ENCODE data around the gene COQ2. TPM values are rescaled to one million over a fixed set of nuclear protein-coding genes. Genes with fewer than 3 reads are reported as not detected.

The COQ2 gene
- total RNA-seq, 1 experiment from 2014 or later: 23.8 TPM

DNA sequence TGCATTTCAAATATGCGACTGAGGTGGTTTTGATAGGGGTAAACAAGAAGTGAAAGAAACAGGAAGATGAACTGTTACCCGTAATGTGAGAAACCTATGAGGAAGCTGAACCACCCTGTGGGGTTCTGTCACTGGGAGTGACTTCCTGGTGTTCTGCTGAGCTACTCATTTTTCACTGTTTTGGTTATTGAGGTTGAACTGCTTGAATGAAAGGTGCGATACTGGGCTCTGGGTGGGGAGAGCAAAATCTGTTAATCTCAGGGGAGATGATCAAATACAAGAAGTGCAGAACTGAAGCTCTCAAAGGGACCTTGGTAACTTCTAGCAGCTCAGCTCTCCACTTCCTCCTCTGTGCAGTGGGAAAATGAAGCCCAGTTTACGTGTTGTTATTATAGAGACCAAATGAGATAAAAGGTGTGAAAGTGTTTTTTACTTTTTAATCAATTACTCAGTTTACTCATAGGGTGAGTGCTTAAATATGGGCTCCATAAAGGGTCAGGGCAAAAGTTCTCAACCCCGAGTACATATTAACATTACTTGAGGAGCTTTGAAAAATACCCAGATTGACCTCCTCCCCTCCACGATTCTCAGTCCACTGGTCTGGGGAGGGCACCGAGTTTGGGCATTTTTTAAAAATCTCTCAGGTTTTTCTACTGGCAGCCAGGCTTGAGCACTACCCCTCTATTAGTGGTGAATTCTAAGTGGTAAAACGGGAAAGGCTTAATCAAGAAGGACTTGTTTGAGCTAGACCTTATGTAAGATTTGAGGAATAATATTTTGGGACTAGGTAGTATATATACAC, 66.7 kb downstream of the COQ2 start:
- Histone ChIP-seq H3K9ac (ENCODE audit: low read length) (no peak overlapping the region), H2AFZ (ENCODE audit: low read length) (no peak overlapping the region), H3K27me3 (ENCODE audit: low read length) (no peaks in the 10 kb centered on the region), H3K36me3 (ENCODE audit: low read depth, low read length) (no peaks in the 10 kb centered on the region), H3K4me1 (ENCODE audit: insufficient read depth, low read length) (no peaks in the 10 kb centered on the region), H4K20me1 (ENCODE audit: low read length) (no peaks in the 10 kb centered on the region), H3K4me3 (ENCODE audit: low read length) (no peak overlapping the region), H3F3A (ENCODE audit: low read length, unreplicated experiment) (no peaks in the 10 kb centered on the region), H3K79me2 (ENCODE audit: low read length) (no peaks in the 10 kb centered on the region), H3K27ac (ENCODE audit: low read length) (no peak overlapping the region), H3K4me2 (ENCODE audit: low read length) (no peak overlapping the region), H3K9me2 (replicated peaks; ENCODE audit: low read length) (no peaks in the 10 kb centered on the region), H3K9me3 (ENCODE audit: low read length) (no peaks in the 10 kb centered on the region)
- BruUV-seq (replicated peaks): no TSS peak
- TF ChIP-seq CTCF (conservative IDR thresholded peaks at IDR 0.05; ENCODE audit: low read depth, low read length) (no peak), EZH2 (IDR thresholded peaks at IDR 0.05; ENCODE audit: low read length, unreplicated experiment) (no peak), EZH2phosphoT487 (IDR thresholded peaks at IDR 0.05; ENCODE audit: borderline replicate concordance, low read length) (no peak)
- intact Hi-C loops (cut with micrococcal nuclease): no loop called here
- no peak for ATAC-seq
- POLR2A ChIA-PET (ENCODE audit: unreplicated experiment): interaction anchor here (0.5 kb wide), 1 partner anchor 183 kb away, joined by 17 read pairs; the partner anchor contains the start of gene COPS4
- DNase-seq: no peak
- CTCF ChIA-PET: interaction anchor here (0.7 kb wide), 1 partner anchor 274 kb away, joined by 3 read pairs; no protein-coding TSS in a partner anchor

- no peak overlapping the region for H3K4me3 ChIP-seq (ENCODE audit: low read length)
- H2AFZ ChIP-seq (ENCODE audit: low read length): no peak overlapping the region
- no peaks in the 10 kb centered on the region for H3K9me2 ChIP-seq (replicated peaks; ENCODE audit: low read length)
- ChIA-PET POLR2A (ENCODE audit: unreplicated experiment) (no interaction called here), CTCF (no interaction called here)
- H3K27me3 ChIP-seq (ENCODE audit: low read length): no peaks in the 10 kb centered on the region
- H3K4me1 ChIP-seq (ENCODE audit: insufficient read depth, low read length): no peaks in the 10 kb centered on the region
- H3K27ac ChIP-seq (ENCODE audit: low read length): no peak overlapping the region
- no peaks in the 10 kb centered on the region for H4K20me1 ChIP-seq (ENCODE audit: low read length)
- BruUV-seq (replicated peaks): no TSS peak
- ATAC-seq: no peak
- no peak overlapping the region for H3K9ac ChIP-seq (ENCODE audit: low read length)
- DNase-seq: no peak
- H3K36me3 ChIP-seq (ENCODE audit: low read depth, low read length): no peaks in the 10 kb centered on the region
- intact Hi-C loops (cut with micrococcal nuclease): no loop called here
- H3K4me2 ChIP-seq (ENCODE audit: low read length): no peak overlapping the region
- no peak for TF ChIP-seq EZH2phosphoT487 (IDR thresholded peaks at IDR 0.05; ENCODE audit: borderline replicate concordance, low read length)
- no peak for TF ChIP-seq EZH2 (IDR thresholded peaks at IDR 0.05; ENCODE audit: low read length, unreplicated experiment)
- TF ChIP-seq CTCF (conservative IDR thresholded peaks at IDR 0.05; ENCODE audit: low read depth, low read length): no peak
- no peaks in the 10 kb centered on the region for H3K9me3 ChIP-seq (ENCODE audit: low read length)
- H3K79me2 ChIP-seq (ENCODE audit: low read length): no peaks in the 10 kb centered on the region
- no peaks in the 10 kb centered on the region for H3F3A ChIP-seq (ENCODE audit: low read length, unreplicated experiment)
Observed at GRCh38 chr4:83216959-83217683, 67.5 kb downstream of the COQ2 start.

- CTCF ChIA-PET: no interaction called here
- intact Hi-C loops (cut with micrococcal nuclease): no loop called here
- POLR2A ChIA-PET (ENCODE audit: unreplicated experiment): no interaction called here
- Histone ChIP-seq H3K9ac (ENCODE audit: low read length) (no peak overlapping the region), H3K4me1 (ENCODE audit: insufficient read depth, low read length) (no peaks in the 10 kb centered on the region), H3K36me3 (ENCODE audit: low read depth, low read length) (no peaks in the 10 kb centered on the region), H3K27me3 (ENCODE audit: low read length) (no peaks in the 10 kb centered on the region), H3K4me3 (ENCODE audit: low read length) (no peak overlapping the region), H3F3A (ENCODE audit: low read length, unreplicated experiment) (no peaks in the 10 kb centered on the region), H3K4me2 (ENCODE audit: low read length) (no peak overlapping the region), H3K9me3 (ENCODE audit: low read length) (no peaks in the 10 kb centered on the region), H2AFZ (ENCODE audit: low read length) (no peak overlapping the region), H3K9me2 (replicated peaks; ENCODE audit: low read length) (no peaks in the 10 kb centered on the region), H4K20me1 (ENCODE audit: low read length) (no peaks in the 10 kb centered on the region), H3K27ac (ENCODE audit: low read length) (no peak overlapping the region), H3K79me2 (ENCODE audit: low read length) (no peaks in the 10 kb centered on the region)
- no TSS peak for BruUV-seq (replicated peaks)
- ATAC-seq: no peak
- DNase-seq: no peak
- no peak for TF ChIP-seq EZH2 (IDR thresholded peaks at IDR 0.05; ENCODE audit: low read length, unreplicated experiment)
- TF ChIP-seq EZH2phosphoT487 (IDR thresholded peaks at IDR 0.05; ENCODE audit: borderline replicate concordance, low read length): no peak
- no peak for TF ChIP-seq CTCF (conservative IDR thresholded peaks at IDR 0.05; ENCODE audit: low read depth, low read length)
Observed at GRCh38 chr4:83214079-83214478, 70.5 kb downstream of the COQ2 start.
